H1 (cell line): ENCODE data around the gene SURF4. TPM values are rescaled to one million over a fixed set of nuclear protein-coding genes. Genes with fewer than 3 reads are reported as not detected.
A peak's percentile ranks its signal among the peaks of the same experiment; 100 is the strongest.

ENCODE experiments used
- CTCF ChIA-PET: fragments of 300-600 bp; sonication (Branson Sonifier 250); formaldehyde crosslinking; loops from one replicate; lab custom pipeline; 2021; ENCODE audit not compliant: partially characterized antibody; lab: Charles Lee
- POLR2A ChIA-PET: fragments of 300-600 bp; sonication (Branson Sonifier 250); formaldehyde crosslinking; loops from one replicate; lab custom pipeline; 2021; ENCODE audit warnings: inconsistent platforms; ENCODE audit not compliant: partially characterized antibody; lab: Charles Lee
- DNase-seq, 2 experiments: peaks; one replicate each; pipeline versions ENCODE4 v3.0.0 to v3.0.0-alpha.2; 2010 to 2022; ENCODE audit warnings: low spot score in 2 of 2, low read depth in 1 of 2, mixed read lengths in 1 of 2
- FAIRE-seq: peaks from 2 replicates; lab custom pipeline; 2011; peaks lifted over from hg19 to GRCh38; lab: Jason Lieb, UNC
- H2AFZ ChIP-seq: 2 replicates; pipeline ENCODE4 v1.8.1; 2012; ENCODE audit warnings: low read length, inconsistent platforms
- H2AK5ac ChIP-seq: 2 replicates; pipeline ENCODE4 v1.6.1; 2013; ENCODE audit warnings: low read depth, low read length
- H2BK120ac ChIP-seq: replicated peaks from 2 replicates; pipeline ENCODE3; 2013; ENCODE audit warnings: low read depth, low read length, inconsistent platforms
- H2BK12ac ChIP-seq: 2 replicates; pipeline ENCODE4 v1.6.1; 2013; ENCODE audit warnings: low read depth, low read length
- H2BK15ac ChIP-seq: 2 replicates; pipeline ENCODE4 v1.6.1; 2013; ENCODE audit warnings: low read length
- H2BK20ac ChIP-seq: 2 replicates; pipeline ENCODE4 v1.6.1; 2013; ENCODE audit warnings: low read length
- H2BK5ac ChIP-seq: 2 replicates; pipeline ENCODE4 v1.6.1; 2013; ENCODE audit warnings: low read depth, low read length
- H3K14ac ChIP-seq: 2 replicates; pipeline ENCODE4 v1.6.1; 2013; ENCODE audit warnings: inconsistent platforms; ENCODE audit not compliant: insufficient read length
- H3K18ac ChIP-seq: 2 replicates; pipeline ENCODE4 v1.6.1; 2013; ENCODE audit warnings: low read length; ENCODE audit errors: extremely low read depth
- H3K23ac ChIP-seq: 2 replicates; pipeline ENCODE4 v1.6.1; 2013; ENCODE audit warnings: inconsistent platforms; ENCODE audit not compliant: insufficient read length
- H3K23me2 ChIP-seq: 2 replicates; pipeline ENCODE4 v1.6.1; 2013; ENCODE audit warnings: low read depth, low read length
- H3K27ac ChIP-seq: 2 replicates; pipeline ENCODE4 v1.6.1; 2011; ENCODE audit warnings: low read depth, low read length, inconsistent platforms
- H3K27me3 ChIP-seq, 4 experiments: replicated peaks in 1 of 4; 1 replicate in 1 of 4; 2 replicates in 3 of 4; pipeline versions ENCODE4 v1.6.1 to v1.8.1; 2011 to 2013; ENCODE audit warnings: low read length in 3 of 4, mild to moderate bottlenecking in 3 of 4, inconsistent platforms in 2 of 4, mixed read lengths in 2 of 4, moderate library complexity in 1 of 4; ENCODE audit not compliant: control insufficient read depth in 3 of 4, insufficient read depth in 3 of 4; ENCODE audit errors: extremely low read depth in 1 of 4
- H3K36me3 ChIP-seq, 4 experiments: 2 replicates each; pipeline versions ENCODE4 v1.6.1 to v1.8.1; 2011 to 2013; ENCODE audit warnings: mild to moderate bottlenecking in 4 of 4, low read length in 3 of 4, moderate library complexity in 2 of 4, control low read depth in 1 of 4, inconsistent platforms in 1 of 4; ENCODE audit not compliant: insufficient read depth in 4 of 4, control insufficient read depth in 2 of 4
- H3K4ac ChIP-seq: replicated peaks from 2 replicates; pipeline ENCODE3; 2013; ENCODE audit warnings: low read length, low read depth, mixed read lengths, inconsistent platforms; ENCODE audit not compliant: insufficient read length
- H3K4me1 ChIP-seq, 4 experiments: replicated peaks in 1 of 4; 1 replicate in 1 of 4; 2 replicates in 3 of 4; pipeline versions ENCODE4 v1.6.1 to v1.8.1; 2011 to 2013; ENCODE audit warnings: low read length in 3 of 4, inconsistent platforms in 2 of 4, mixed read lengths in 1 of 4; ENCODE audit not compliant: insufficient read depth in 4 of 4, control insufficient read depth in 3 of 4
- H3K4me2 ChIP-seq, 2 experiments: 2 replicates each; pipeline versions ENCODE4 v1.6.1 to v1.8.1; 2011 to 2013; ENCODE audit warnings: low read depth in 2 of 2, low read length in 2 of 2, control low read depth in 1 of 2, inconsistent platforms in 1 of 2, mild to moderate bottlenecking in 1 of 2; ENCODE audit not compliant: insufficient read depth in 1 of 2
- H3K4me3 ChIP-seq, 4 experiments: fragments of 200-600, 300-600 bp in 1 of 4; sonication (generic), shearing (Covaris generic), sonication (Bioruptor Twin) in 1 of 4; 2 replicates each; pipeline versions ENCODE4 v1.5.1 to v1.8.1; 2011 to 2016; ENCODE audit warnings: low read length in 4 of 4, low read depth in 3 of 4, control low read depth in 2 of 4, inconsistent platforms in 2 of 4, mild to moderate bottlenecking in 2 of 4, mixed read lengths in 1 of 4, moderate library complexity in 1 of 4; ENCODE audit not compliant: insufficient read depth in 2 of 4; ENCODE audit errors: extremely low read depth in 1 of 4
- H3K56ac ChIP-seq: replicated peaks from 2 replicates; pipeline ENCODE3; 2013; ENCODE audit warnings: low read depth, mild to moderate bottlenecking, mixed read lengths, low read length, inconsistent platforms; ENCODE audit not compliant: insufficient read length
- H3K79me1 ChIP-seq: 2 replicates; pipeline ENCODE4 v1.6.1; 2013; ENCODE audit warnings: low read depth, low read length, control low read depth
- H3K79me2 ChIP-seq, 2 experiments: 2 replicates each; pipeline versions ENCODE4 v1.6.1 to v1.8.1; 2012 to 2013; ENCODE audit warnings: low read length in 2 of 2, mild to moderate bottlenecking in 2 of 2, inconsistent platforms in 1 of 2; ENCODE audit not compliant: insufficient read depth in 2 of 2, control insufficient read depth in 1 of 2
- H3K9ac ChIP-seq, 4 experiments: replicated peaks in 1 of 4; 1 replicate in 1 of 4; 2 replicates in 3 of 4; pipeline versions ENCODE4 v1.6.1 to v1.8.1; 2011 to 2013; ENCODE audit warnings: low read depth in 3 of 4, low read length in 3 of 4, control low read depth in 2 of 4, mild to moderate bottlenecking in 2 of 4, moderate library complexity in 2 of 4, inconsistent platforms in 1 of 4; ENCODE audit errors: extremely low read depth in 1 of 4
- H3K9me3 ChIP-seq, 2 experiments: 2 replicates each; pipeline versions ENCODE4 v1.6.1 to v1.8.1; 2012 to 2013; ENCODE audit warnings: mild to moderate bottlenecking in 2 of 2, moderate library complexity in 2 of 2, control low read depth in 1 of 2, inconsistent platforms in 1 of 2, low read depth in 1 of 2, low read length in 1 of 2, mixed read lengths in 1 of 2; ENCODE audit not compliant: insufficient read depth in 2 of 2
- H4K20me1 ChIP-seq, 2 experiments: replicated peaks in 1 of 2; 2 replicates each; pipeline versions ENCODE3 to v1.8.1; 2011 to 2013; ENCODE audit warnings: inconsistent platforms in 2 of 2, low read length in 2 of 2, mild to moderate bottlenecking in 1 of 2; ENCODE audit not compliant: insufficient read depth in 2 of 2, control insufficient read depth in 1 of 2
- H4K5ac ChIP-seq: 2 replicates; pipeline ENCODE4 v1.6.1; 2013; ENCODE audit warnings: low read length, low read depth, mixed read lengths, inconsistent platforms; ENCODE audit not compliant: insufficient read length
- H4K8ac ChIP-seq: 2 replicates; pipeline ENCODE4 v1.8.0; 2013; ENCODE audit warnings: mild to moderate bottlenecking, moderate library complexity, low read length, inconsistent platforms; ENCODE audit not compliant: insufficient read depth; ENCODE audit errors: extremely low read depth
- H4K91ac ChIP-seq: replicated peaks from 2 replicates; pipeline ENCODE3; 2013; ENCODE audit warnings: low read length, mixed read lengths, inconsistent platforms; ENCODE audit not compliant: insufficient read length
- ATF3 ChIP-seq: IDR thresholded peaks from 2 replicates; pipeline ENCODE4 v1.6.1; 2011; ENCODE audit warnings: low read depth, mild to moderate bottlenecking, low read length; ENCODE audit not compliant: insufficient read depth
- BACH1 ChIP-seq: IDR thresholded peaks from 2 replicates; pipeline ENCODE4 v1.6.1; 2012; ENCODE audit warnings: low read length, improper control_type of control experiment
- GTF2F1 ChIP-seq: IDR thresholded peaks from 2 replicates; pipeline ENCODE4 v1.6.1; 2012; ENCODE audit warnings: low read depth, low read length, improper control_type of control experiment, borderline replicate concordance
- KDM4A ChIP-seq: IDR thresholded peaks from one replicate; pipeline ENCODE4 v1.7.1; 2012; ENCODE audit warnings: low read depth, mild to moderate bottlenecking, moderate library complexity, low read length, inconsistent platforms; ENCODE audit not compliant: severe bottlenecking
- MAFK ChIP-seq: IDR thresholded peaks from 2 replicates; pipeline ENCODE4 v1.6.1; 2012; ENCODE audit warnings: low read depth, mild to moderate bottlenecking, improper control_type of control experiment, low read length
- POLR2AphosphoS5 ChIP-seq: IDR thresholded peaks from 2 replicates; pipeline ENCODE4 v1.6.1; 2011; ENCODE audit warnings: low read depth, low read length
- POU5F1 ChIP-seq: IDR thresholded peaks from 2 replicates; pipeline ENCODE4 v1.6.1; 2011; ENCODE audit warnings: low read depth, mild to moderate bottlenecking, low read length, moderate library complexity
- SP4 ChIP-seq: IDR thresholded peaks from 2 replicates; pipeline ENCODE4 v1.6.1; 2012; ENCODE audit warnings: low read length, inconsistent platforms
- SRF ChIP-seq: IDR thresholded peaks from 2 replicates; pipeline ENCODE4 v1.6.1; 2011; ENCODE audit warnings: mild to moderate bottlenecking, low read depth, low read length, moderate library complexity
- SUZ12 ChIP-seq: fragments of 200-600 bp; sonication (generic); IDR thresholded peaks from 2 replicates; pipeline ENCODE4 v1.6.1; 2012; ENCODE audit warnings: mild to moderate bottlenecking, inconsistent platforms, low read length, moderate library complexity, mixed read lengths
- TBP ChIP-seq: IDR thresholded peaks from 2 replicates; pipeline ENCODE4 v1.6.1; 2011; ENCODE audit warnings: low read depth, low read length, improper control_type of control experiment
- ZNF274 ChIP-seq: IDR thresholded peaks from 2 replicates; pipeline ENCODE4 v1.7.0; 2012; ENCODE audit warnings: low read length, borderline replicate concordance; ENCODE audit errors: extremely low read depth
- WGBS, 2 experiments: shearing (Covaris generic) in 1 of 2; methylation state at CpG; one replicate each; pipeline versions ENCODE4 v1.1.6 to v1.1.7; 2013 to 2015; ENCODE audit warnings: low lambda C conversion rate in 2 of 2, mixed read lengths in 2 of 2, inconsistent platforms in 1 of 2, low coverage in 1 of 2, missing lambda C conversion rate in 1 of 2; ENCODE audit not compliant: insufficient replicate concordance in 2 of 2, insufficient coverage in 1 of 2, insufficient read length in 1 of 2; ENCODE audit errors: extremely low coverage in 1 of 2, missing lambda C conversion rate in 1 of 2; 5-methylcytosine and 5-hydroxymethylcytosine counted together
- polyA plus RNA-seq, 7 experiments: library from polyadenylated mRNA; depleted of rRNA in 3 of 7; stranded (reverse) in 5 of 7; unstranded in 2 of 7; fragments of >200 nt in 5 of 7; fragments of 200-250 nt in 2 of 7; gene quantifications; 1 replicate in 5 of 7; 2 replicates in 1 of 7; 4 replicates in 1 of 7; pipeline versions ENCODE4 v1.2.1 to v1.2.3, GENCODE V29; 2011 to 2013; ENCODE audit warnings: missing spikeins in 2 of 7, mixed read lengths in 2 of 7
- total RNA-seq: library from RNA; stranded (reverse); fragmentation: NEBNext Ultra II Directional; extraction: Animal tissue kit (Norgen Biotek cat#: 25700); gene quantifications from 2 replicates; pipeline ENCODE4 v1.2.1, GENCODE V29; 2021

Gene SURF4
- total and polyA plus RNA-seq, 2 of the 8 experiments (the other 6 are each of a cell fraction or from before 2014, with no cell fraction given): 176 to 182 TPM

DNA sequence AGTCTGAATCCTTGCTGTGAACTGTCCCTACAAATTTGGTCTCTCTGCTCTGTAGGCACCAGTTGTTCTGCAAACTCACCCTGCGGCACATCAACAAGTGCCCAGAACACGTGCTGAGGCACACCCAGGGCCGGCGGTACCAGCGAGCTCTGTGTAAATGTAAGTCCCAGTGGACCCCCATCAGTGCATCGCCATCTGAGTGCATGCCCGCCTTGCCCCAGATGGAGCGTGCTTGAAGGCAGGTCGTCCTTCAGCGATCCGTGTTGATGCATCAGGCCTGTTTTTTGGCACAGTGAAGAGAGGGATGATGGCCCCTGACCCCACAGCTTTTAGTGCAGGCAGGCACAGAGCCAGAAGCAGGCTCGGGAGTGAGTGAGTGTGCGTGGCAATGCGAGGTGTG is 18.2 kb downstream of the SURF4 start:
- H3K23me2 ChIP-seq: peaks cover 2% of the 10 kb centered on the region; the same call in 1 of the 2 replicates
- H4K5ac ChIP-seq: no peak overlapping the region
- H2BK5ac ChIP-seq: no peak overlapping the region
- H4K20me1 ChIP-seq: peaks cover 14 to 15% of the 10 kb centered on the region in 2 experiments
- no peak overlapping the region for H3K9ac ChIP-seq
- peak overlapping the region in 2 of 4 experiments; percentile 72 to 97; a peak in 4 of 8 replicates for H3K4me3 ChIP-seq
- no peak overlapping the region for H3K18ac ChIP-seq
- H3K4ac ChIP-seq: no peak overlapping the region
- WGBS, 2 experiments: 90% methylated on average over 14 of the region's 14 CpGs; no CpG with 5 or more reads in 1 of the 2 experiments
- FAIRE-seq (no peak), DNase-seq (no peak)
- no peak overlapping the region for H3K23ac ChIP-seq
- no peak overlapping the region for H3K14ac ChIP-seq
- POLR2A ChIA-PET: interaction anchor here (1.1 to 16.1 kb wide), 6 partner anchors 13 to 112 kb away, joined by 3 to 461 read pairs (median 4); partner anchors contain the start of genes MED22, RPL7A, STKLD1 and SURF4
- no peak overlapping the region for H2BK12ac ChIP-seq
- peaks cover 4 to 31% (median 19%) of the 10 kb centered on the region in 4 experiments; a peak in 7 of 8 replicates for H3K36me3 ChIP-seq
- no peak overlapping the region for H3K27ac ChIP-seq
- no peak overlapping the region for H2AFZ ChIP-seq
- no peaks in the 10 kb centered on the region for H3K9me3 ChIP-seq
- CTCF ChIA-PET: interaction anchor here (0.7 to 8.2 kb wide), 12 partner anchors 11 to 170 kb away, joined by 3 to 90 read pairs (median 6); partner anchors contain the start of genes MED22 and RPL7A
- no peak overlapping the region for H4K91ac ChIP-seq
- peaks cover 0 to 8% (median 3%) of the 10 kb centered on the region in 4 experiments; a peak in 5 of 7 replicates for H3K4me1 ChIP-seq
- no peak overlapping the region for H3K56ac ChIP-seq
- no peak overlapping the region for H2BK120ac ChIP-seq
- no peak overlapping the region for H4K8ac ChIP-seq
- no peak overlapping the region for H2BK15ac ChIP-seq
- H2AK5ac ChIP-seq: no peak overlapping the region
- H3K27me3 ChIP-seq: no peaks in the 10 kb centered on the region
- H3K79me2 ChIP-seq: peaks cover 0 to 20% of the 10 kb centered on the region in 2 experiments; a peak in 2 of 4 replicates
- no peak overlapping the region for H2BK20ac ChIP-seq
- H3K79me1 ChIP-seq: peaks cover 2% of the 10 kb centered on the region; the same call in 1 of the 2 replicates
- peak overlapping the region; percentile 69 to 76; a peak in 3 of 4 replicates for H3K4me2 ChIP-seq
- TF ChIP-seq KDM4A: no peak
- TF ChIP-seq SUZ12: no peak
- no peak for TF ChIP-seq SRF
- TF ChIP-seq POLR2AphosphoS5: no peak
- no peak for TF ChIP-seq GTF2F1
- TF ChIP-seq SP4: no peak
- TF ChIP-seq BACH1: no peak
- TF ChIP-seq ATF3: no peak
- TF ChIP-seq POU5F1: no peak
- TF ChIP-seq ZNF274: no peak
- TF ChIP-seq TBP: no peak
- TF ChIP-seq MAFK: no peak
